ES-I3 (cell line): ENCODE results near the gene ADGRL2.

Experiments
- H3K36me3 ChIP-seq: 2 replicates; pipeline ENCODE4 v1.6.1; 2013; ENCODE audit warnings: mild to moderate bottlenecking, low read length, control low read depth, moderate library complexity; ENCODE audit not compliant: insufficient read depth
- H3K4me1 ChIP-seq: 2 replicates; pipeline ENCODE4 v1.6.1; 2013; ENCODE audit warnings: mild to moderate bottlenecking, control low read depth, low read length; ENCODE audit not compliant: insufficient read depth
- H3K9ac ChIP-seq: 2 replicates; pipeline ENCODE4 v1.6.1; 2013; ENCODE audit warnings: low read depth, mild to moderate bottlenecking, low read length, moderate library complexity
- H3K9me3 ChIP-seq: 2 replicates; pipeline ENCODE4 v1.6.1; 2013; ENCODE audit warnings: mild to moderate bottlenecking, low read length, moderate library complexity; ENCODE audit not compliant: control insufficient read depth, insufficient read depth

ADGRL2 gene

DNA sequence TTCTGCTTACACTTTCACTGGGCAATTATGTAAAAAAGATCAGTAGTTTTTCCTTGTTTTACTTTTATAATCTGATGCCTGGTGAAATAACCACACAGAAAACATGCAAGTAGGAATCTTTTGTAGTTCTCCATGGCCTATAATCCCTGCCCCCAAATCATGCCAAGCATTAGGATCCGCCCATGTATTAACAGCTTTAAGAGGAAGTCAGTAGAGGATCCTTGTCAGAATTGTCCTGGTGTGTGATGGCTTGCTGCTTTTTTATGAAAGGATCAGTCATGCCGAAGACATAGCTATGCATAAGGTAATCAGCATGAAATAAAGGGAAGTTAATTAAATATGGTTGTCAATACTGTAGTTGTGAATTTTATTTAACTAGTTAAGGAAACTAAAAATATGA is 20.0 kb downstream of the ADGRL2 start:
- Histone ChIP-seq H3K36me3 (no peaks in the 10 kb centered on the region), H3K9ac (no peak overlapping the region), H3K4me1 (peaks cover 35% of the 10 kb centered on the region), H3K9me3 (no peaks in the 10 kb centered on the region)

DNA sequence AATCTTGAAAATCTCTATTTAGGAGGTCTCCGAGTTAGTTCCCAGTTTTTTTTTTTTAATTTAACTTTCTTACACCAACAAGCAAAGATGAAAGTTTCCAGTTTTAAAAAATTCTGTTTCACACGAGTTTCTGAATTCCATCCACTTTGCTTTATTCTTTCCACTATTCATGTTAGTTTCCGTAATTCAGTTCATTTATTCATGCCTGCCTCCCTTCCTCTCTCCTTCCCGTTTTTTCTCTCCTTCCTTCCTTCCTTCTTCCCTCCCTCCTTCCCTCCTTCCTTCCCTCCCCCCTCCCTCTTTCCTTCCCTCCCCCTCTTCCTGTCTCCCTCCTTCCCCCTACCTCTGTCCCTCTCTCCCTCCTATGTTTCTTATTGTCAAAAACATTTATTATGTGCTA is 22.3 kb downstream of the ADGRL2 start:
- H3K9ac ChIP-seq = no peak overlapping the region
- peaks cover 37% of the 10 kb centered on the region for H3K4me1 ChIP-seq
- no peaks in the 10 kb centered on the region for H3K9me3 ChIP-seq
- no peaks in the 10 kb centered on the region for H3K36me3 ChIP-seq

- Histone ChIP-seq H3K4me1 (peaks cover 29% of the 10 kb centered on the region), H3K9me3 (no peaks in the 10 kb centered on the region), H3K9ac (no peak overlapping the region), H3K36me3 (no peaks in the 10 kb centered on the region)
Observed at GRCh38 chr1:81824759-81825158, 24.0 kb downstream of the ADGRL2 start.

GRCh38 chr1:81827942-81828341 is 27.2 kb downstream of the ADGRL2 start:
- no peak overlapping the region for H3K9ac ChIP-seq
- no peaks in the 10 kb centered on the region for H3K36me3 ChIP-seq
- no peaks in the 10 kb centered on the region for H3K9me3 ChIP-seq
- H3K4me1 ChIP-seq = peaks cover 20% of the 10 kb centered on the region

- Histone ChIP-seq H3K9ac (no peak overlapping the region), H3K4me1 (peaks cover 34% of the 10 kb centered on the region), H3K9me3 (no peaks in the 10 kb centered on the region), H3K36me3 (no peaks in the 10 kb centered on the region)
Observed at GRCh38 chr1:81832573-81832972, 31.8 kb downstream of the ADGRL2 start.

- no peak overlapping the region for H3K9ac ChIP-seq
- H3K4me1 ChIP-seq = peaks cover 34% of the 10 kb centered on the region
- H3K36me3 ChIP-seq = no peaks in the 10 kb centered on the region
- no peaks in the 10 kb centered on the region for H3K9me3 ChIP-seq
Observed at GRCh38 chr1:81833722-81834121, 33.0 kb downstream of the ADGRL2 start.

- Histone ChIP-seq H3K9ac (no peak overlapping the region), H3K9me3 (no peaks in the 10 kb centered on the region), H3K4me1 (peaks cover 34% of the 10 kb centered on the region), H3K36me3 (no peaks in the 10 kb centered on the region)
Observed at GRCh38 chr1:81834268-81834667, 33.5 kb downstream of the ADGRL2 start.

- H3K9me3 ChIP-seq = no peaks in the 10 kb centered on the region
- H3K4me1 ChIP-seq = peaks cover 34% of the 10 kb centered on the region
- H3K36me3 ChIP-seq = peaks cover 2% of the 10 kb centered on the region; the same call in 1 of the 2 replicates
- H3K9ac ChIP-seq = no peak overlapping the region
Observed at GRCh38 chr1:81834921-81835698, 34.4 kb downstream of the ADGRL2 start.

DNA sequence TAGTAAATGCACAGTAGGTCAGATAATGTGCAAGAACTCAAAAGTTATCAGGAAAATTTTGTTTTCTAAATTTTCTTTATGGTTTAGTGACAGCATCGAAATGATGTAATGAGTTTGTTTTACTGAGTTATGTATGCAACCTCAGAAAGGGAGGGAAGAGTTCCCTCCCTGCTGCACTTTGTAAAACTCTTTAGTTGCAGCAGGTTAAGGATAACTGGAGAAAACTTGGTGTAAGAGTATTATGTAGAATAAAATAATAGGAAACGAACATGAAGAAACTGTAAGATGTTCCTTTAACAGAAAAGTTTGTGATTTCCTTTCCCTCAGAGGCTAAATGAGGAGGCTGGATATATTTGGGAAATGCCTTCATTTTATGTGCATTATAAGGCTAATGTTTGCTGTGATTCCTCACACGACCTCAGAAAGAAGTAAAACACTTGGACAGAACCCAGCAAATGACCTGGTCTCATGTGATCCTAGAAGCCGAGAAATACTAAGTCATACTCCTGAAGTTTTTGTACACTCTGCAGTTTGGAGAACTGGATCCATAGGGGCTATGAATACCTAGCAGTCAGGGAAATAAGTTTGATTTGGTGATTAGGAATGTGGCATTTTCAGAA is 35.4 kb downstream of the ADGRL2 start:
- Histone ChIP-seq H3K4me1 (peaks cover 34% of the 10 kb centered on the region), H3K9me3 (no peaks in the 10 kb centered on the region), H3K36me3 (peaks cover 2% of the 10 kb centered on the region; the same call in 1 of the 2 replicates), H3K9ac (no peak overlapping the region)

DNA sequence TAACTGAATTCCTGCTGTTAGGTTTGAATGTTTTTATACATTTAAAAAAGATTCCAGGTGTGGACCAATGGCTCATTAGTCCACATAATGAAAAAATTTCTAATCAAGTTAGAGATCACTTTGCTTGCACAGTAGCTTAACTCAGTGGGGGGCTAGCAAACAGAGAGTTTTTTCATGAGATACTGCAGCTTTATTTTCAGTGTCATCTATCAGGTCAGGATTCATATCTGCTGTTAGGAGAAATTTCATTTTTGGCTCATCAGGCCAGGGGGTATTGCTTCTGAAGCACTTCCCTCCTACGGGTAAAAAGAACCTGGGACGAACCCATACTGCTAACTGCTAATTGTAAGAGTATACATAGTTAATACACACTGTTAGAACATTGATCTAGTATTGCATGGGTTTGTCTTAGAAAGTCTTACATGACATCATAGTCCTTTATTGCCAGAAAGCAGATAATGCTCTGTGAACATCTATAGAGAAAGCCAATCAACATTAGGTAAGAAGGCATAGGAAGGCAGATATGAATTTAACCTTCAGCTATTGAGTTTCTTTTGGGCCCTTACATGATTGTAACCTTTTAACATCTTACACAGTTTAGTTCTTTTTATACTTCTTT is 38.0 kb downstream of the ADGRL2 start:
- H3K36me3 ChIP-seq = peaks cover 2% of the 10 kb centered on the region; the same call in 1 of the 2 replicates
- no peaks in the 10 kb centered on the region for H3K9me3 ChIP-seq
- H3K4me1 ChIP-seq = peaks cover 23% of the 10 kb centered on the region
- H3K9ac ChIP-seq = no peak overlapping the region

GRCh38 chr1:81840805-81841204 is 40.1 kb downstream of the ADGRL2 start:
- Histone ChIP-seq H3K4me1 (peaks cover 5% of the 10 kb centered on the region; the same call in 1 of the 2 replicates), H3K9ac (no peak overlapping the region), H3K36me3 (peaks cover 2% of the 10 kb centered on the region; the same call in 1 of the 2 replicates), H3K9me3 (no peaks in the 10 kb centered on the region)

DNA sequence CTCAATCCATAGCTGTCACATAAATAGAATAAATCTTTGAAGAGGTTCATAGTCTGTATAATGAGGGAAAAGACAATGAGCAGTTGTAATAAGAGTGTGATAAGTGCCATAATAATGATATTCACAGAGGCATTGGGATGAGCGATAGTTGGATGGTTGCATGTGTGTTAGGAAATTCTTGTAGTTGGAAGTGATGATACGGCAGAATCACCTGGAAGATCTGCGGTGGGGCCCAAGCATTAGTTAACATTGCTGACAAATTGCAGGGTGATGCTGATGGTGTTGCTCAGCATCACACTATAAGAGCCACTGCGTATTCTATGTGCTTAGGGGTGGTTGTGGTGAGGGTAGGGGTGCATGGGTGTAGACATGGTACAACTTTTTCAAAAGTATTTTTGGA is 41.1 kb downstream of the ADGRL2 start:
- peaks cover 2% of the 10 kb centered on the region; the same call in 1 of the 2 replicates for H3K36me3 ChIP-seq
- H3K4me1 ChIP-seq = peaks cover 6% of the 10 kb centered on the region; the same call in 1 of the 2 replicates
- H3K9me3 ChIP-seq = no peaks in the 10 kb centered on the region
- no peak overlapping the region for H3K9ac ChIP-seq

DNA sequence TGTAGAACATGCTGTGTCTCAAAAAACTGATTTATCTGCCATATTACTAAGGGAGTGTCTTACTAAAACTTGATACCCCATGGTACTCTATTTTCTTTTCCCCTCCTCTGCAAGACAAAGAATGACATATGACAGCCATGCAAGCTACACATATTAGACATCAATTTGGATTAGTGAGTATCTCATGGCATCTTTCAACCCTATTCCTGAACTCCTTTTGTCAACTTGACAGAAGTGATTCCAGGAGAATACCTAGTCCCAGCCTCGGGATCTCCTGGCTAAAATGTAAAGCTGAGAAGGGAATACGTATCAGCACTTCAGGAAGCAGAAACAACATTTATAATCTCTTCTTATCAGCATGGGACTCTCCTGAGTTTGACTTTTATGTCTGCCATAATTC is 43.7 kb downstream of the ADGRL2 start:
- peaks cover 27% of the 10 kb centered on the region for H3K4me1 ChIP-seq
- peaks cover 2% of the 10 kb centered on the region; the same call in 1 of the 2 replicates for H3K36me3 ChIP-seq
- no peaks in the 10 kb centered on the region for H3K9me3 ChIP-seq
- H3K9ac ChIP-seq = no peak overlapping the region

DNA sequence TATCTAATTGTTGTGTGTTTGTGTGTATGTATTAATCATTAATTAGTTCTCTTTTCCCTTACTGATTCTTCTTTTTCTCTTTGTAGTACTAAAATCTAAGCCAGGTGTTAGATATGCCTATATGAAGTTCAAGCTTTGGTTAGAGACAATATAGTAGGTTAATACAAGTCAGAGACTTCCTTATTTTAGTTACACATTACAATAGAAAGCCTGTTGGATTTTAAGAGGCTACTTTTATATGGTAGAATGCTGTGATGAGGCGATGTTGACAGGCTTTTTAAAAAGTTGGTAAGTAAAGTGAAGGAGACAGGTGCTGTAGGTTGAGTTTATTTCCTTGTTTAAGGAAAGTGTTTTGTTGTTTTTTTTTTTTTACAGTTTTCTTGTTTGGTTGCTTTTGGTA is 45.9 kb downstream of the ADGRL2 start:
- H3K36me3 ChIP-seq = no peaks in the 10 kb centered on the region
- peaks cover 38% of the 10 kb centered on the region for H3K4me1 ChIP-seq
- H3K9me3 ChIP-seq = no peaks in the 10 kb centered on the region
- H3K9ac ChIP-seq = no peak overlapping the region

GRCh38 chr1:81847063-81847462 is 46.3 kb downstream of the ADGRL2 start:
- Histone ChIP-seq H3K36me3 (no peaks in the 10 kb centered on the region), H3K9ac (no peak overlapping the region), H3K4me1 (peaks cover 38% of the 10 kb centered on the region)

More at GRCh38 chr1:81847063-81847462, 46.3 kb downstream of the ADGRL2 start:
- H3K9me3 ChIP-seq = no peaks in the 10 kb centered on the region
